Measurements from ENCODE around the gene BDKRB2.

Gene BDKRB2

GRCh38 chr14:96198430-96199130, 6.1 kb upstream of the BDKRB2 start:
- DNase-seq (ENCODE audit: low spot score), result no peak

- no peak for DNase-seq (ENCODE audit: low spot score)
Observed at GRCh38 chr14:96201157-96201556, 3.5 kb upstream of the BDKRB2 start.

DNA sequence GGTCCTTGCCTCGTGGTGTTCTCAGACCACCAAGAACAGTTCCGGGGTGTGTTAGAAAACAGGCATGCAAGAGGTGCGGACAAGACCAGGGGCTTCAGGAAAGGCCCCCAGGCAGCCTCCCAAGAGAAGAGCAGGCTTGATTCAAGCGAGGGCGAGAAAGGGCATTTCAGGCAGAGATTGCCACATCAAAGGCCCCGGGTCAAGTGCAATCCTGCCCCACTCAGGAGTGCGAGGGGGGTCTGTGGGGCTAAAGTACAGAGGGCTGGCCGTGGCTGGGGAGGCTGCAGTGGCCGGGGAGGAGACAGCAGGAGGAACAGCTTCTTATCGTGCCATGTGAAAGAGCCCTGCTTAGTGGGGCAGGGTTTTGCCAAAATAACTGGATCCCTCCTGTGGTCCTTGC, 2.7 kb upstream of the BDKRB2 start:
- DNase-seq (ENCODE audit: low spot score), result no peak

DNA sequence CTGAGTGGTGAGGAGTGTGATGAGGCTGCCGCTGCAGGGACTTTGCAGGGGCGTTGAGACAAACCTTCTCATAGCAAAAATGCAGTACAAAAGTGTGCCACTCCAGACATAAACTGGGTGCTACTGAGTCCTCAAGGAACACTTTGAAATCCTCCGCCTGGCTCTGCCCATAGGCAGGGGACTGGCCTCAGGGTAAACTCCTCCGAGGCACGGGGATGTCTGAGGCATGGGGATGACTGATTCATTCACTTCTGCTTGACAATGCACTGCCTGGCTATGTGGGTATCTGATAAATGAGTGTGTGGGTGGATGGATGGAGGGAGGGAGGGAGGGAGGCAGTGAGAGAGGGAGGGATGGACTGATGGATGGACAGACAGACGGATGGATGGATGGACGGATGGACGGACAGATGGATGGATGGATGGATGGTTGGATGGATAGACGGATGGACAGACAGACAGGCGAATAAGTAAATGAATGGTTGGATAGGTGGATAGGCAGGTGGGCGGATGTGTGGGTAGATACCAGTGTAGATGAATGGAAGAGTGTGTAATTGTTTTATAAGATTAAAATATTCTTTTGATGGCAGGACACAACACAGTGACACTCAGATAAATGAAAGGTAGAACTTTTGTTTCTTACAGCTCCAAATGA, 2.1 kb upstream of the BDKRB2 start:
- no peak for DNase-seq (ENCODE audit: low spot score)

- no peak for DNase-seq (ENCODE audit: low spot score)
Observed at GRCh38 chr14:96203116-96203515, 1.5 kb upstream of the BDKRB2 start.

DNA sequence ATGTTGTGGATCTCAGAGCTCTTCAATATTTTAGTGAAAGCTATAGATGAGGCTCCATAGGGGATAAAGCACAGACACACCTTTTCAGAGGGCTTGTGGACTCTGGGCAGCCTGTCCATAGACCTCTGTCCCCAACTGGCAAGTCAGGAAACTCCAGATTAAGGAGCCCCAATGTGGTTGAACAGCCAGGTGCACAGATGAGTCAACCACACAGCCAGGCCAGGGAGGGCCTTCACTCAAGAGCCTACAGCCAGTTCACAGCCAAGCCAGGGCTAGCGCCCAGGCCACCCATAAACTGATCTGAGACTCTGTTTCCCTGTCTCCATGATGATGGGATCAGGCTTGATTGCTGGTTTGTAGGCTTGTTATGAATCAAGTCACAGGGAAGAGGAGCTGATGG, 1.0 kb upstream of the BDKRB2 start:
- DNase-seq (ENCODE audit: low spot score), result no peak

- no peak for DNase-seq (ENCODE audit: low spot score)
Observed at GRCh38 chr14:96205059-96205977, 679 bp downstream of the BDKRB2 start.

DNA sequence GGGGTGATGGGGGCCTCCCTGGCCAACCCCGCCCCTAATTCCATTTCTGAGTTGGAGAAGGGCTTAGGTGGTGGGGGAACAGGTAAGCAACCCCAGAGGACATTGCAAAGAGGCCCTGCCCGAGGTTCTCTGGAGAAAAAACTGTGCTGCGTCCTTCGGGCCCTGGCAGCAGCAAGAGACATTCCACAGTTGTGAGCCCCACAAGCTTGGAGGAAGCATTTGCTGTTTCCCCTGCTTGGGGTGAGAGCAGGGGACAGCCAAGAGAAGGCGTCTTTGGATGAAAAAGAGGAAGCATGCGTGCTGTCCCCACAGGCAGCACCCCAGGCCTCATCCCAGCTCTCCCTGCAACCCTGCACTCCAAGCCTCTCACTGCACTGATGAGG, 1.3 kb downstream of the BDKRB2 start:
- DNase-seq (ENCODE audit: low spot score), result no peak

DNA sequence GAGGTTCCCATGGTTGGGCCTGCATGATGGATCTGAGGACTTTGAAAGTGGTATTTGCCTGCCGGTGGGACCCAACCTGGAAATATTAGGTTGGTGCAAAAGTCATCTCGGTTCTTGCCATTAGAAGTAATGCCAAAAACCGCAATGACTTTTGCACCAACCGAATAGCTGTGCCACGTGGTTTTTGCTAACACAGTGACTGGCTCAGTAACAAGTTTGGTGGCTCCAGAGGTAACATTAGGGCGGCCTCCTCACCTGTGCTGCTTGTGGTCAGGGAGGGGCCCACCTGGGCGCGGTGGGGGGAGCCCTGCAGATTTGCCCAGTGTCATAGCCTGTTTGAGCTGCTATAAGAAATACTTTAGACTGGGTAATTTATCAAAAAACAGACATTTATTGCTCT, 1.8 kb downstream of the BDKRB2 start:
- no peak for DNase-seq (ENCODE audit: low spot score)

DNA sequence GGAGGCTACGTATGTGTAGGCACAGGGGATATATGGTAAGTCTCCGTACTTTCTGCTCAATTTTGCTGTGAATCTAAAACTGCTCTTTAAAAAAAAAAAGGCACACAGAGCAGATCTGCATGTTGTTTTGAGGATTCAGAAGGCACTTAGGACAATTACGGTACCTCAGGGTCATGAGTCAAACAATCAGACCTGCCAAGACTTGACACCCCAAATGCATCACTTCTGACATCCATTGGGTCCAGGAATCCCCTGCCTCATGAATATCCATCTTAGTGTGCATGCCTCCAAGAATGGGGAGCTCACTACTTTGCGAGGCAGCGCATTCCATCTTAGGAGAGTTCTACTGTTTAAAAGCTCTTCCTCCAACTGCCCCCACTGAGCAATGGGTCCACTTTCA, 3.0 kb downstream of the BDKRB2 start:
- no peak for DNase-seq (ENCODE audit: low spot score)

- DNase-seq (ENCODE audit: low spot score), result no peak
Observed at GRCh38 chr14:96208739-96209138, 4.1 kb downstream of the BDKRB2 start.

- DNase-seq (ENCODE audit: low spot score), result no peak
Observed at GRCh38 chr14:96212140-96212539, 7.5 kb downstream of the BDKRB2 start.

DNA sequence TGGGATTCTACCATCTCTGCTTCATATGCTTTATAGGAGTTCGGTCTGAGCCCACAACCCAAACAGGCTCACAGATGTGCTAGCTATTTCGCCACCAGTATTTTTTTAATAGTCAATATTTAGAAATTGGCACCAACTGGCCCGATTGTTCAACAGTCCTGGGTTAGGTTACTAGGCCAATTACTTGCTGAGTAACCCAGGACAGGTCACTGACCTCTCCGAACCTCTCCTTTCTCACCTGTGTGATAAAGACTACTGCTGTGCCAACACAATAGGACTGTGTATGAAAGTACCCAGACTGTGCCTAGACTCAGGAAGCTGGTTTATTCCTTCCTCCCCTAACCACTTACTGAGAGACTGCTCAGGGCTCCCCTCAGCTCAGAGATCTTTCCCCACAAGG, 8.3 kb downstream of the BDKRB2 start:
- no peak for DNase-seq (ENCODE audit: low spot score)

DNA sequence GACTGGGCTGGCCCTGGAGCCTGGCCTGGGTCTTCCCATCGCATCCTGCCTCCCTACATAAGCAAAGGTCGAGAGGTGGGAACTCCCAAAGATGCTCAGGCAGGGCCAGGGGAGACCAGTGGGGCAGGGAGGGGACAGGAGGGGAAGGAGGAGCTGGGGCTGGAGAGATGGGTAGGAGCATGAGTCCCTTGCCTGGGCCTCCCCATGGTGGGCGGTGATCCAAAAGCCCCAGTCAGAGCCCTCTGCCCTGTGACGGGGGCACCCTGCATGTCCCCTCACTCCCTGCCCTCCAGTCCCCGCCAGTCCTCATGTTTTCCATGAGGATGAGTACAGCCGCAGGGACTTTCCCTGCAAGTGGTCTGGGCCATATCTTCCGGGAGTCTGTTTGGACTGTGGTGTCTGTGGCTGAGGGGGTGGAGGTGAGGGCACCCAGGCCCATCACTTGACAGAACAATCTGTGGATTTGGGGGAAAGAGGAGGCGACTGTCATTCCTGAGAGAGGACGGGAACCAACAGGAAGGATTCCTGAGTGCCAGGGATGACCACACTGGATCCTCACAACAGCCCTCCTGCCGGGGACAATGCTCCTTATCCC, 9.3 kb downstream of the BDKRB2 start:
- DNase-seq (ENCODE audit: low spot score), result no peak

GRCh38 chr14:96214793-96215192, 10.2 kb downstream of the BDKRB2 start:
- no peak for DNase-seq (ENCODE audit: low spot score)

GRCh38 chr14:96215452-96216244, 11.0 kb downstream of the BDKRB2 start:
- no peak for DNase-seq (ENCODE audit: low spot score)

DNA sequence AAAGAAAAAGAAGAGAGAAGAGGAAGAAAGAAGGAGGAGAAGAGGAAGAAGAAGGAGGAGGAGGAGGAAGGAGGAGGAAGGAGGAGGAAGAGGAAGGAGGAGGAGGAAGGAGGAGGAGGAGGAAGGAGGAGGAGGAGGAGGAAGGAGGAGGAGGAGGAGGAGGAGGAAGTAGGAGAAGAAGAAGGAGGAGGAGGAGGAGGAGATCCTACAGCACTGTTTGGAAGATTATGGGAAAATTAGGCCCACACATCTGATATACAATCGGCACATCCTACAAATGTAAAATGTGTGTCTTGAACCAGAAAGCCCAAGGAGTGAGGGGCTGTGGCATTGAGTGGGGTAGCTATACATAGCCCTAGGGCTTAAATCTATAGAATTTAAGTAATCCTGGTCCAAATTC, 12.0 kb downstream of the BDKRB2 start:
- DNase-seq (ENCODE audit: low spot score), result no peak

DNA sequence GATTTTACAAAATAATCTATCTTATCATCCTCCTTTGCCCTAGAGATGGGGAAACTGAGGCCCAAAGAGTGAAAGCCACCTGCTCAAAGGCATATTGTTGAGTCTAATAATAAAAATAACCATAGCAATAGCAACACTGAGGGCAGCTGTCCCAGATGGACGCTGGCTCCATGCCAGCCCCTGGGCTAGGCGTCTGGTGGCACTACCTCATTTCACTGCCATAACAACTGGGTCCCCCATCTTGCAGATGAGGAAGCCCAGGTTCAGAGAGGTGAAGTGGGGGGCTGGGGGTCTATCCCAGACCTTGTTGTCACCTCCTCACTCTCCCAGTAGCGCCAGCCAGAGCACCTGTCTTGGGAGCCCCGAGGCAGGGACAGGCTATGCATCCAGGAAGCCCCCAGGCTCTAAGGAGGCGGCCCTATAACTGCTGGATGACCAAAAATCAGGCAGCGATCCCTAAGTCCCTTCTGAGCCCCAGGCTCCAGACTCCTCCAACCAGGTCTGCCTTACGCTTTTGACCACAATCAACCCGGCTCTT, 12.8 kb downstream of the BDKRB2 start:
- DNase-seq (ENCODE audit: low spot score), result no peak

GRCh38 chr14:96221109-96221650, 16.5 kb downstream of the BDKRB2 start:
- DNase-seq (ENCODE audit: low spot score), result no peak

DNA sequence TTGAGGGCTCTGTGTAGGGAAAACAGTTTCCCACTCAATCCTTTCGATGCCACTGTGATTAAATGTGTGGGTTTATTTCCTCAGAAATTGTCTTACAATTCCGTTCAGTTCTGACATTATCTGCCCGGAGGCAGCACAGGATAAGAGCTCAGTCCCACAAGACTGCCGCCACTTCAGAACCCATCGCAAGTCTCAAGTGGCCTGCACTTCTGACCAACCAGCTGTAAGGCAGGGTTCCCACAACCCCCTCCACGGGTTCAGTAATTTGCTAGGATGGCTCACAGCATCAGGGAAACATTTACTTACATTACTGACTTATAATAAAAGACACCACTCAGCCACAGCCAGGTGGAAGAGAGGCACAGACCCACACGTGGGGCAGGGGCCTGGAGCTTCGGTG, 17.2 kb downstream of the BDKRB2 start:
- no peak for DNase-seq (ENCODE audit: low spot score)

- no peak for DNase-seq (ENCODE audit: low spot score)
Observed at GRCh38 chr14:96224480-96225096, 19.9 kb downstream of the BDKRB2 start.

All from Ammon's horn (tissue), 1 donor.